CD8-positive, alpha-beta memory T cell (primary cell): ENCODE results near the gene KLF3. TPM values are rescaled to one million over a fixed set of nuclear protein-coding genes. Genes with fewer than 3 reads are reported as not detected.

Experiments used
- CTCF ChIA-PET: fragments of 350-600 bp; sonication (Branson Sonifier 250); formaldehyde crosslinking; loops from one replicate; lab custom pipeline; 2021; ENCODE audit warnings: antibody characterized with exemption; lab: Charles Lee
- POLR2A ChIA-PET: fragments of 350-600 bp; sonication (Branson Sonifier 250); formaldehyde crosslinking; loops from one replicate; lab custom pipeline; 2021; ENCODE audit warnings: antibody characterized with exemption; lab: Charles Lee
- DNase-seq, 5 donors: peaks; one replicate each; pipeline versions ENCODE4 v3.0.0 to v3.0.0-alpha.2; 2020 to 2022; ENCODE audit warnings: mixed read lengths in 1 of 5
- H3K27ac ChIP-seq: one replicate; pipeline ENCODE4 v1.7.0; 2013; ENCODE audit warnings: low read depth, mild to moderate bottlenecking, low read length, moderate library complexity
- H3K27me3 ChIP-seq: 2 replicates; pipeline ENCODE4 v1.7.0; 2013; ENCODE audit warnings: low read length, mild to moderate bottlenecking; ENCODE audit not compliant: insufficient read depth, poor library complexity, severe bottlenecking
- H3K36me3 ChIP-seq: 2 replicates; pipeline ENCODE4 v1.7.0; 2013; ENCODE audit warnings: mild to moderate bottlenecking, low read length, moderate library complexity; ENCODE audit not compliant: insufficient read depth
- H3K4me1 ChIP-seq: 2 replicates; pipeline ENCODE4 v1.7.0; 2013; ENCODE audit warnings: mild to moderate bottlenecking, low read length, moderate library complexity; ENCODE audit not compliant: insufficient read depth
- H3K4me3 ChIP-seq: 2 replicates; pipeline ENCODE4 v1.7.0; 2013; ENCODE audit warnings: mild to moderate bottlenecking, low read length
- H3K9me3 ChIP-seq: 2 replicates; pipeline ENCODE4 v1.7.0; 2013; ENCODE audit warnings: mild to moderate bottlenecking, low read length
- H3K27ac Mint-ChIP-seq, 8 donors: one replicate each; pipeline ENCODE4 v1.8.0; 2020 to 2021; ENCODE audit warnings: mixed read lengths in 8 of 8, mild to moderate bottlenecking in 6 of 8, inconsistent platforms in 3 of 8, moderate library complexity in 3 of 8
- H3K27me3 Mint-ChIP-seq, 2 donors: one replicate each; pipeline ENCODE4 v1.8.0; 2020 to 2021; ENCODE audit warnings: mixed read lengths in 2 of 2, mild to moderate bottlenecking in 1 of 2, moderate library complexity in 1 of 2
- H3K36me3 Mint-ChIP-seq, 3 donors: one replicate each; pipeline ENCODE4 v1.8.0; 2020 to 2021; ENCODE audit warnings: mixed read lengths in 3 of 3, inconsistent platforms in 1 of 3, mild to moderate bottlenecking in 1 of 3
- H3K4me1 Mint-ChIP-seq, 3 donors: one replicate each; pipeline ENCODE4 v1.8.0; 2020 to 2021; ENCODE audit warnings: mixed read lengths in 3 of 3, inconsistent platforms in 1 of 3, mild to moderate bottlenecking in 1 of 3
- H3K4me3 Mint-ChIP-seq, 7 donors: one replicate each; pipeline ENCODE4 v1.8.0; 2020 to 2021; ENCODE audit warnings: mixed read lengths in 7 of 7, mild to moderate bottlenecking in 6 of 7, moderate library complexity in 4 of 7, inconsistent platforms in 2 of 7
- H3K9me3 Mint-ChIP-seq, 5 donors: one replicate each; pipeline ENCODE4 v1.8.0; 2020 to 2022; ENCODE audit warnings: mixed read lengths in 5 of 5, mild to moderate bottlenecking in 3 of 5, moderate library complexity in 2 of 5, inconsistent platforms in 1 of 5
- polyA plus RNA-seq: library from polyadenylated mRNA; unstranded; fragments of 300-500 nt; fragmentation: Illumina TruSeq; gene quantifications from one replicate; pipeline ENCODE4 v1.2.3, GENCODE V29; 2021
- total RNA-seq, 2 experiments: library from RNA; stranded (reverse); gene quantifications; one replicate each; pipeline ENCODE4 v1.2.3, GENCODE V29; 2021

The KLF3 gene
- total and polyA plus RNA-seq, 3 experiments from 2014 or later = 15.2 to 72.9 (median 17.1) TPM

- H3K27me3 ChIP-seq = no peaks in the 10 kb centered on the region
- Mint-ChIP-seq H3K4me1 (peaks cover 87 to 95% (median 92%) of the 10 kb centered on the region in 3 donors), H3K27me3 (peaks cover 0 to 4% of the 10 kb centered on the region in 2 donors), H3K27ac (peak overlapping the region; percentile 65 to 95 (median 91)), H3K9me3 (no peaks in the 10 kb centered on the region), H3K36me3 (peaks cover 0 to 38% (median 14%) of the 10 kb centered on the region in 3 donors), H3K4me3 (peak overlapping the region; percentile 15 to 88 (median 71))
- H3K4me3 ChIP-seq = peak overlapping the region; percentile 26
- ChIA-PET POLR2A (interaction anchor here (0.5 to 1.5 kb wide), 8 partner anchors 9 to 388 kb away, joined by 3 to 7 read pairs (median 3); no protein-coding TSS in a partner anchor), CTCF (interaction anchor here (0.6 to 6.1 kb wide), 35 partner anchors 8 to 501 kb away, joined by 3 to 100 read pairs (median 4); no protein-coding TSS in a partner anchor)
- no peaks in the 10 kb centered on the region for H3K36me3 ChIP-seq
- peaks cover 88% of the 10 kb centered on the region for H3K4me1 ChIP-seq
- peak; percentile 70 to 85 (median 75) for DNase-seq
- H3K27ac ChIP-seq = no peak overlapping the region
- no peaks in the 10 kb centered on the region for H3K9me3 ChIP-seq
Observed at GRCh38 chr4:38675146-38676121, 11.4 kb downstream of the KLF3 start.

- CTCF ChIA-PET = interaction anchor here (0.6 to 6.1 kb wide), 9 partner anchors 9 to 497 kb away, joined by 3 to 100 read pairs (median 5); no protein-coding TSS in a partner anchor
- H3K27ac ChIP-seq = no peak overlapping the region
Observed at GRCh38 chr4:38676986-38677385, 13.0 kb downstream of the KLF3 start.

GRCh38 chr4:38677441-38677840 is 13.4 kb downstream of the KLF3 start:
- peak overlapping the region in 6 of 7 donors; percentile 13 to 62 (median 41) for H3K4me3 Mint-ChIP-seq
- H3K4me1 Mint-ChIP-seq = peaks cover 79 to 90% (median 86%) of the 10 kb centered on the region in 3 donors
- H3K9me3 Mint-ChIP-seq = no peaks in the 10 kb centered on the region
- peaks cover 0 to 3% of the 10 kb centered on the region in 2 donors for H3K27me3 Mint-ChIP-seq
- Histone ChIP-seq H3K27ac (no peak overlapping the region), H3K27me3 (no peaks in the 10 kb centered on the region), H3K36me3 (peaks cover 10% of the 10 kb centered on the region), H3K4me1 (peaks cover 80% of the 10 kb centered on the region), H3K4me3 (no peak overlapping the region), H3K9me3 (no peaks in the 10 kb centered on the region)
- POLR2A ChIA-PET = no interaction called here
- peaks cover 8 to 50% (median 22%) of the 10 kb centered on the region in 3 donors for H3K36me3 Mint-ChIP-seq
- DNase-seq = no peak
- peak overlapping the region in 7 of 8 donors; percentile 12 to 88 (median 62) for H3K27ac Mint-ChIP-seq
- CTCF ChIA-PET = interaction anchor here (0.6 to 6.1 kb wide), 9 partner anchors 9 to 497 kb away, joined by 3 to 100 read pairs (median 5); no protein-coding TSS in a partner anchor

More at GRCh38 chr4:38676986-38677385, 13.0 kb downstream of the KLF3 start:
- H3K27ac Mint-ChIP-seq = peak overlapping the region in 3 of 8 donors; percentile 7 to 34 (median 24)
- Histone ChIP-seq H3K9me3 (no peaks in the 10 kb centered on the region), H3K4me3 (no peak overlapping the region), H3K27me3 (no peaks in the 10 kb centered on the region), H3K4me1 (peaks cover 82% of the 10 kb centered on the region), H3K36me3 (peaks cover 10% of the 10 kb centered on the region)
- H3K27me3 Mint-ChIP-seq = peaks cover 0 to 4% of the 10 kb centered on the region in 2 donors
- no peak for DNase-seq
- peak overlapping the region in 1 of 7 donors; percentile 16 for H3K4me3 Mint-ChIP-seq
- POLR2A ChIA-PET = interaction anchor here (1.1 kb wide), 1 partner anchor 14 kb away, joined by 3 read pairs; no protein-coding TSS in a partner anchor
- no peaks in the 10 kb centered on the region for H3K9me3 Mint-ChIP-seq
- peaks cover 8 to 45% (median 22%) of the 10 kb centered on the region in 3 donors for H3K36me3 Mint-ChIP-seq
- peaks cover 80 to 90% (median 86%) of the 10 kb centered on the region in 3 donors for H3K4me1 Mint-ChIP-seq

GRCh38 chr4:38678078-38678477 is 14.1 kb downstream of the KLF3 start:
- peaks cover 80% of the 10 kb centered on the region for H3K4me1 ChIP-seq
- H3K9me3 ChIP-seq = no peaks in the 10 kb centered on the region
- Mint-ChIP-seq H3K36me3 (peaks cover 8 to 55% (median 22%) of the 10 kb centered on the region in 3 donors), H3K27me3 (no peaks in the 10 kb centered on the region), H3K4me1 (peaks cover 79 to 90% (median 86%) of the 10 kb centered on the region in 3 donors), H3K27ac (peak overlapping the region in 6 of 8 donors; percentile 24 to 70 (median 52)), H3K9me3 (no peaks in the 10 kb centered on the region), H3K4me3 (peak overlapping the region in 4 of 7 donors; percentile 6 to 54 (median 28))
- no peak overlapping the region for H3K27ac ChIP-seq
- no peaks in the 10 kb centered on the region for H3K27me3 ChIP-seq
- POLR2A ChIA-PET = no interaction called here
- H3K36me3 ChIP-seq = peaks cover 10% of the 10 kb centered on the region
- H3K4me3 ChIP-seq = no peak overlapping the region
- DNase-seq = no peak
- CTCF ChIA-PET = interaction anchor here (1.5 to 6.1 kb wide), 3 partner anchors 53 to 498 kb away, joined by 5 to 100 read pairs (median 56); no protein-coding TSS in a partner anchor

GRCh38 chr4:38679921-38680320 is 15.9 kb downstream of the KLF3 start:
- peaks cover 8 to 70% (median 25%) of the 10 kb centered on the region in 3 donors for H3K36me3 Mint-ChIP-seq
- H3K4me1 Mint-ChIP-seq = peaks cover 79 to 90% (median 86%) of the 10 kb centered on the region in 3 donors
- DNase-seq = no peak
- H3K4me3 ChIP-seq = no peak overlapping the region
- no peaks in the 10 kb centered on the region for H3K9me3 ChIP-seq
- peaks cover 80% of the 10 kb centered on the region for H3K4me1 ChIP-seq
- H3K4me3 Mint-ChIP-seq = no peak overlapping the region
- peaks cover 10% of the 10 kb centered on the region for H3K36me3 ChIP-seq
- no peaks in the 10 kb centered on the region for H3K9me3 Mint-ChIP-seq
- POLR2A ChIA-PET = no interaction called here
- no peaks in the 10 kb centered on the region for H3K27me3 Mint-ChIP-seq
- CTCF ChIA-PET = no interaction called here
- no peaks in the 10 kb centered on the region for H3K27me3 ChIP-seq
- peak overlapping the region in 2 of 8 donors; percentile 29 to 68 for H3K27ac Mint-ChIP-seq
- no peak overlapping the region for H3K27ac ChIP-seq

- Histone ChIP-seq H3K27me3 (no peaks in the 10 kb centered on the region), H3K36me3 (peaks cover 10% of the 10 kb centered on the region), H3K9me3 (no peaks in the 10 kb centered on the region), H3K4me3 (no peak overlapping the region), H3K4me1 (peaks cover 80% of the 10 kb centered on the region), H3K27ac (no peak overlapping the region)
- Mint-ChIP-seq H3K36me3 (peaks cover 8 to 81% (median 26%) of the 10 kb centered on the region in 3 donors), H3K4me1 (peaks cover 79 to 91% (median 86%) of the 10 kb centered on the region in 3 donors), H3K4me3 (peak overlapping the region in 2 of 7 donors; percentile 38 to 61), H3K9me3 (no peaks in the 10 kb centered on the region), H3K27ac (peak overlapping the region in 4 of 8 donors; percentile 12 to 72 (median 48)), H3K27me3 (no peaks in the 10 kb centered on the region)
- CTCF ChIA-PET = interaction anchor here (1.1 to 1.5 kb wide), 2 partner anchors 361 to 362 kb away, joined by 3 to 4 read pairs; no protein-coding TSS in a partner anchor
- no peak for DNase-seq
- POLR2A ChIA-PET = no interaction called here
Observed at GRCh38 chr4:38681281-38681991, 17.4 kb downstream of the KLF3 start.

GRCh38 chr4:38682336-38682735 is 18.3 kb downstream of the KLF3 start:
- no peaks in the 10 kb centered on the region for H3K9me3 ChIP-seq
- Mint-ChIP-seq H3K4me1 (peaks cover 84 to 94% (median 91%) of the 10 kb centered on the region in 3 donors), H3K36me3 (peaks cover 8 to 87% (median 28%) of the 10 kb centered on the region in 3 donors), H3K4me3 (peak overlapping the region in 1 of 7 donors; percentile 8), H3K27ac (no peak overlapping the region), H3K27me3 (no peaks in the 10 kb centered on the region), H3K9me3 (no peaks in the 10 kb centered on the region)
- ChIA-PET CTCF (interaction anchor here (0.6 to 1.5 kb wide), 4 partner anchors 14 to 555 kb away, joined by 3 to 7 read pairs (median 4); no protein-coding TSS in a partner anchor), POLR2A (no interaction called here)
- no peak overlapping the region for H3K4me3 ChIP-seq
- no peaks in the 10 kb centered on the region for H3K27me3 ChIP-seq
- no peak for DNase-seq
- peaks cover 80% of the 10 kb centered on the region for H3K4me1 ChIP-seq
- H3K36me3 ChIP-seq = peaks cover 16% of the 10 kb centered on the region
- no peak overlapping the region for H3K27ac ChIP-seq
